B cell (primary cell): ENCODE data around the gene PAH. TPM values are rescaled to one million over a fixed set of nuclear protein-coding genes. Genes with fewer than 3 reads are reported as not detected.

ENCODE experiments used
- ATAC-seq: fragments of 200-7000 bp; cut with Tn5 transposase; one replicate; pipeline ENCODE4 v1.10.0; 2021; ENCODE audit warnings: low read depth, mild to moderate bottlenecking, moderate number of reproducible peaks, moderate library complexity
- CTCF ChIA-PET: fragments of 350-600 bp; sonication (Branson Sonifier 250); formaldehyde crosslinking; loops from one replicate; lab custom pipeline; 2021; ENCODE audit warnings: antibody characterized with exemption, inconsistent platforms; lab: Charles Lee
- POLR2A ChIA-PET: fragments of 350-600 bp; sonication (Branson Sonifier 250); formaldehyde crosslinking; loops from one replicate; lab custom pipeline; 2021; ENCODE audit warnings: antibody characterized with exemption; lab: Charles Lee
- DNase-seq: peaks from one replicate; pipeline ENCODE4 v3.0.0; 2013
- H2AFZ ChIP-seq: 2 replicates; pipeline ENCODE4 v1.6.1; 2012; ENCODE audit warnings: mild to moderate bottlenecking, low read depth, low read length; ENCODE audit not compliant: insufficient read depth, poor library complexity, severe bottlenecking
- H3K27ac ChIP-seq, 2 donors: 1 replicate in 1 of 2; 2 replicates in 1 of 2; pipeline ENCODE4 v1.5.1; 2012 to 2013; ENCODE audit warnings: low read length in 2 of 2, mild to moderate bottlenecking in 2 of 2, moderate library complexity in 1 of 2
- H3K27me3 ChIP-seq, 4 experiments: fragments of 200-600 bp in 1 of 4; sonication (generic) in 1 of 4; replicated peaks in 1 of 4; 1 replicate in 2 of 4; 2 replicates in 2 of 4; pipeline versions ENCODE4 v1.6.1 to v1.7.0; 2013 to 2016; ENCODE audit warnings: low read length in 3 of 4, mild to moderate bottlenecking in 2 of 4, mixed read lengths in 1 of 4, moderate library complexity in 1 of 4; ENCODE audit not compliant: insufficient read depth in 4 of 4, control insufficient read depth in 3 of 4; ENCODE audit errors: control extremely low read depth in 1 of 4
- H3K36me3 ChIP-seq, 2 experiments: replicated peaks in 1 of 2; 1 replicate in 1 of 2; 2 replicates in 1 of 2; pipeline versions ENCODE4 v1.6.1 to v1.7.1; 2013; ENCODE audit warnings: low read length in 1 of 2; ENCODE audit not compliant: insufficient read depth in 2 of 2, control insufficient read depth in 1 of 2; ENCODE audit errors: control extremely low read depth in 1 of 2, extremely low read depth in 1 of 2
- H3K4me1 ChIP-seq, 2 donors: fragments of 200-600 bp in 1 of 2; sonication (generic) in 1 of 2; 1 replicate in 1 of 2; 2 replicates in 1 of 2; pipeline versions ENCODE4 v1.5.1 to v1.6.1; 2013 to 2017; ENCODE audit warnings: low read length in 2 of 2; ENCODE audit not compliant: control insufficient read depth in 2 of 2, insufficient read depth in 2 of 2
- H3K4me2 ChIP-seq: replicated peaks from 2 replicates; pipeline ENCODE3; 2012; ENCODE audit warnings: mild to moderate bottlenecking, low read depth, low read length; ENCODE audit not compliant: poor library complexity, severe bottlenecking
- H3K4me3 ChIP-seq, 5 experiments: fragments of 200-600 bp in 1 of 5; sonication (generic) in 1 of 5; 1 replicate in 3 of 5; 2 replicates in 2 of 5; pipeline versions ENCODE4 v1.5.1 to v1.7.0; 2011 to 2016; ENCODE audit warnings: low read length in 4 of 5, mild to moderate bottlenecking in 4 of 5, low read depth in 2 of 5, control low read depth in 1 of 5, moderate library complexity in 1 of 5; ENCODE audit not compliant: insufficient read depth in 1 of 5; ENCODE audit errors: control extremely low read depth in 1 of 5, extremely low read depth in 1 of 5
- H3K79me2 ChIP-seq: fragments of 200-600 bp; sonication (generic); one replicate; pipeline ENCODE4 v1.6.0; 2016; ENCODE audit warnings: low read length; ENCODE audit not compliant: control insufficient read depth, insufficient read depth
- H3K9ac ChIP-seq: fragments of 200-600 bp; sonication (generic); 2 replicates; pipeline ENCODE4 v1.6.1; 2017; ENCODE audit warnings: mild to moderate bottlenecking, low read length, moderate library complexity
- H3K9me3 ChIP-seq, 3 donors: one replicate each; pipeline versions ENCODE4 v1.6.1 to v1.7.1; 2013; ENCODE audit warnings: low read length in 2 of 3; ENCODE audit not compliant: control insufficient read depth in 2 of 3, insufficient read depth in 1 of 3; ENCODE audit errors: control extremely low read depth in 1 of 3
- H4K20me1 ChIP-seq: 2 replicates; pipeline ENCODE4 v1.6.0; 2012; ENCODE audit warnings: mild to moderate bottlenecking, low read length; ENCODE audit not compliant: insufficient read depth, control insufficient read depth, poor library complexity, severe bottlenecking
- H3K27ac Mint-ChIP-seq: one replicate; pipeline ENCODE4 v1.8.0; 2021; ENCODE audit warnings: mixed read lengths
- H3K27me3 Mint-ChIP-seq: one replicate; pipeline ENCODE4 v1.8.0; 2021; ENCODE audit warnings: mixed read lengths
- H3K4me1 Mint-ChIP-seq: one replicate; pipeline ENCODE4 v1.8.0; 2021; ENCODE audit warnings: mixed read lengths
- H3K4me3 Mint-ChIP-seq: one replicate; pipeline ENCODE4 v1.8.0; 2021; ENCODE audit warnings: mixed read lengths
- H3K9me3 Mint-ChIP-seq: one replicate; pipeline ENCODE4 v1.8.0; 2022; ENCODE audit warnings: mixed read lengths; ENCODE audit not compliant: insufficient read depth
- EZH2 ChIP-seq: IDR thresholded peaks from 2 replicates; pipeline ENCODE4 v1.6.1; 2012; ENCODE audit warnings: borderline replicate concordance, low read depth, mild to moderate bottlenecking, moderate library complexity, low read length; ENCODE audit not compliant: insufficient read depth, poor library complexity, severe bottlenecking
- WGBS: methylation state at CpG from one replicate; pipeline ENCODE4 v1.1.5; 2013; ENCODE audit warnings: missing lambda C conversion rate; ENCODE audit not compliant: insufficient coverage; 5-methylcytosine and 5-hydroxymethylcytosine counted together
- intact Hi-C: fragments of 100-400 bp; cut with micrococcal nuclease; formaldehyde crosslinking; loops from one replicate; pipeline ENCODE4 v1.10.0; 2022
- polyA plus RNA-seq: library from polyadenylated mRNA; depleted of rRNA; stranded (reverse); fragments of >200 nt; gene quantifications from 2 replicates; pipeline ENCODE4 v1.2.3, GENCODE V29; 2012
- total RNA-seq, 2 donors: library from RNA; stranded (reverse); fragments of 120-200 nt in 1 of 2; gene quantifications; 1 replicate in 1 of 2; 2 replicates in 1 of 2; pipeline versions ENCODE4 v1.2.3 to v1.2.4, GENCODE V29; 2013 to 2022
- TF ChIP-seq, protein P1 (sequence below): fragments of 200-600 bp; IDR thresholded peaks from one replicate; pipeline ENCODE4 v1.8.0; 2022; ENCODE audit warnings: antibody characterized with exemption, mild to moderate bottlenecking

The PAH gene
- total and polyA plus RNA-seq, 2 donors (not counting 1 experiment from before 2014, with no cell fraction given) = 0.25 TPM; not detected in 1

DNA sequence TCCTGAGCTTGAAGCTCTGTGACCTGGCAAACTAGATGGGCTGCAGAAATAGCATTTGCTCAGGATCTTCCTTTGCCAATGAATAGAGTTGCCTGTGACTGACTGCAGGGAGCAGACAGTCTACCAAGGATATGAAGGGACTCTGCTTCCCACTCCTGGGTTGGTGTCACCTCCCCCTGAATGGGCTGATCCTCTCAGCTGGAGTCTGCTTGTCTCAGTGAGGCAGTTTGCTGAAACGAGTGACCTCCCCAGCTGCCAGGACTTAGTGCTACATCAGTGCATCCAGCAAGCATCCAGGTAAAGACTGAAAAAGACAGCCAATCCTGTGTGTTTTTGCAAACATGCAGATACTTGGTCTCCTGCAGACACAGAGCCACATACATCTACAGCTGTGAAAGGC lies 28.5 kb downstream of the PAH start:
- ATAC-seq (no peak), DNase-seq (no peak)
- no peaks in the 10 kb centered on the region for H3K4me1 Mint-ChIP-seq
- POLR2A ChIA-PET = no interaction called here
- Histone ChIP-seq H3K9ac (no peak overlapping the region), H3K9me3 (no peaks in the 10 kb centered on the region), H3K27ac (no peak overlapping the region), H4K20me1 (no peaks in the 10 kb centered on the region), H2AFZ (no peak overlapping the region), H3K79me2 (no peaks in the 10 kb centered on the region), H3K36me3 (no peaks in the 10 kb centered on the region), H3K4me1 (no peaks in the 10 kb centered on the region), H3K27me3 (peaks cover 0 to 6% (median 0%) of the 10 kb centered on the region in 4 experiments), H3K4me2 (no peak overlapping the region), H3K4me3 (no peak overlapping the region)
- CTCF ChIA-PET = interaction anchor here (2.2 kb wide), 1 partner anchor 660 kb away, joined by 9 read pairs; no protein-coding TSS in a partner anchor
- no peaks in the 10 kb centered on the region for H3K9me3 Mint-ChIP-seq
- no peak overlapping the region for H3K27ac Mint-ChIP-seq
- peaks cover 21% of the 10 kb centered on the region for H3K27me3 Mint-ChIP-seq
- no peak overlapping the region for H3K4me3 Mint-ChIP-seq
- intact Hi-C loops = no loop called here
- 7% methylated on average over 1 of the region's 1 CpG for WGBS
- TF ChIP-seq EZH2 = no peak
- TF ChIP-seq, protein P1, sequence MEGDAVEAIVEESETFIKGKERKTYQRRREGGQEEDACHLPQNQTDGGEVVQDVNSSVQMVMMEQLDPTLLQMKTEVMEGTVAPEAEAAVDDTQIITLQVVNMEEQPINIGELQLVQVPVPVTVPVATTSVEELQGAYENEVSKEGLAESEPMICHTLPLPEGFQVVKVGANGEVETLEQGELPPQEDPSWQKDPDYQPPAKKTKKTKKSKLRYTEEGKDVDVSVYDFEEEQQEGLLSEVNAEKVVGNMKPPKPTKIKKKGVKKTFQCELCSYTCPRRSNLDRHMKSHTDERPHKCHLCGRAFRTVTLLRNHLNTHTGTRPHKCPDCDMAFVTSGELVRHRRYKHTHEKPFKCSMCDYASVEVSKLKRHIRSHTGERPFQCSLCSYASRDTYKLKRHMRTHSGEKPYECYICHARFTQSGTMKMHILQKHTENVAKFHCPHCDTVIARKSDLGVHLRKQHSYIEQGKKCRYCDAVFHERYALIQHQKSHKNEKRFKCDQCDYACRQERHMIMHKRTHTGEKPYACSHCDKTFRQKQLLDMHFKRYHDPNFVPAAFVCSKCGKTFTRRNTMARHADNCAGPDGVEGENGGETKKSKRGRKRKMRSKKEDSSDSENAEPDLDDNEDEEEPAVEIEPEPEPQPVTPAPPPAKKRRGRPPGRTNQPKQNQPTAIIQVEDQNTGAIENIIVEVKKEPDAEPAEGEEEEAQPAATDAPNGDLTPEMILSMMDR = no peak

DNA sequence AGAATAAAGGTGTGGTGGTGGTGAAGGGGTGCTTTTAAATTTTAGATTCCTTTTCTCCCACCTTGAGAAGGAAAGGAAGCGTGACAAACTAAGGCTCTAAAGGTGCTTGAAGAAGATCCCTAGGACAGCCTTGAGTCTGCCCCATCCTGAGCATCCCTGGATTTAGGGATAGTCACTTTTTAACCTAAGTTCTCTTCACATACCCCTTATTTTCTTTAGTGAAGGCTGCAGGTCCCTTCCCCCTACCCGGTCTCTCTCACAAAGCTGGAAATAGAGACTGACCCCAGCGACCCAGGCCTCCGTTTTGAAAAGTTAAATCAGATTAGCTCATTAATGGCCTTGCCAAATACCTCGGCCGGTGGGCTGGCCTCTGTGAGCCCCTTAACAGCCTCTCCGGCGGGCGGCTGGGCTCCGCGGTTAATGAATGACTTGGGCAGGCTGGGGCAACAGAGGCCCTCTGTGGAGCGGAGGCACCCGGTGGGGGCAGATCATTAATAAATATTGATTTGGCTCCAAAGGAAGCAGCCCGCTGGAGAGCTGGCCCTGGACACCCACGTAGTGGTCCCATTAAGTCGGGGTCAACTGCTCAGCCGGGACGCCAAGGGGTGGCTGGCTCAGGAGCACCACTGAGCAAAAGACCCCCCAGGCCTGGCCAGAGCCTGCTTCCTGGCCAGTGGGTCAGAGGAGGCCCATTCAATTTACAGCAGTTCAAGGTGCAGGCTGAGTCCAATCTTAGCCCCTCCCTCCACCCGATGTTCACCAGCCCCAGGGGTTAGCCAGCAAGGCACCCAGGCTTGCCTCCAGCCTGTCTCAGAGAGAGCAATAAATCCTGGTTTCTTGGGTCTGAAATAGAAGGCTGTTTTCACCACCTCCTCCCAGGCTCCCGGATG lies 31.8 kb downstream of the PAH start:
- Mint-ChIP-seq H3K27ac (no peak overlapping the region), H3K27me3 (peaks cover 37% of the 10 kb centered on the region), H3K9me3 (no peaks in the 10 kb centered on the region), H3K4me3 (no peak overlapping the region), H3K4me1 (no peaks in the 10 kb centered on the region)
- TF ChIP-seq, protein P1 = no peak
- no peak for TF ChIP-seq EZH2
- Histone ChIP-seq H3K4me3 (no peak overlapping the region), H3K36me3 (no peaks in the 10 kb centered on the region), H2AFZ (no peak overlapping the region), H3K79me2 (no peaks in the 10 kb centered on the region), H3K9ac (no peak overlapping the region), H3K4me1 (no peaks in the 10 kb centered on the region), H3K27me3 (peaks cover 0 to 4% (median 2%) of the 10 kb centered on the region in 4 experiments), H3K4me2 (no peak overlapping the region), H3K27ac (no peak overlapping the region), H3K9me3 (no peaks in the 10 kb centered on the region), H4K20me1 (no peaks in the 10 kb centered on the region)
- POLR2A ChIA-PET = no interaction called here
- ATAC-seq (no peak), DNase-seq (no peak)
- CTCF ChIA-PET = interaction anchor here (0.8 to 1.8 kb wide), 3 partner anchors 64 to 665 kb away, joined by 3 to 16 read pairs (median 4); no protein-coding TSS in a partner anchor
- intact Hi-C loops = no loop called here
- WGBS = 80% methylated on average over 17 of the region's 20 CpGs
